Activated B cell treated with CpG ODN at 0.5 μM for 24 hours (primary cell): ENCODE measurements around the gene ADAMTS4. TPM values are rescaled to one million over a fixed set of nuclear protein-coding genes. Genes with fewer than 3 reads are reported as not detected.

Experiments
- ATAC-seq: fragments of 200-7000 bp; cut with Tn5 transposase; one replicate; pipeline ENCODE4 v1.10.0; 2021; ENCODE audit warnings: low read depth, mild to moderate bottlenecking, moderate library complexity
- CTCF ChIA-PET: fragments of 350-600 bp; sonication (Branson Sonifier 250); formaldehyde crosslinking; loops from one replicate; lab custom pipeline; 2021; ENCODE audit warnings: antibody characterized with exemption; lab: Charles Lee
- POLR2A ChIA-PET: fragments of 350-600 bp; sonication (Branson Sonifier 250); formaldehyde crosslinking; loops from one replicate; lab custom pipeline; 2021; ENCODE audit warnings: antibody characterized with exemption; lab: Charles Lee
- DNase-seq: peaks from one replicate; pipeline ENCODE4 v3.0.0; 2022
- H3K27ac Mint-ChIP-seq: one replicate; pipeline ENCODE4 v1.8.0; 2020; ENCODE audit warnings: mixed read lengths
- H3K27me3 Mint-ChIP-seq: one replicate; pipeline ENCODE4 v1.8.0; 2021; ENCODE audit warnings: mixed read lengths
- H3K36me3 Mint-ChIP-seq: one replicate; pipeline ENCODE4 v1.8.0; 2021; ENCODE audit warnings: low read depth, mixed read lengths
- H3K4me1 Mint-ChIP-seq: one replicate; pipeline ENCODE4 v1.8.0; 2021; ENCODE audit warnings: mixed read lengths
- H3K4me3 Mint-ChIP-seq: one replicate; pipeline ENCODE4 v1.8.0; 2020; ENCODE audit warnings: mild to moderate bottlenecking, mixed read lengths
- H3K9me3 Mint-ChIP-seq: one replicate; pipeline ENCODE4 v1.8.0; 2020; ENCODE audit warnings: mixed read lengths
- CTCF ChIP-seq: fragments of 200-600 bp; IDR thresholded peaks from one replicate; pipeline ENCODE4 v1.8.0; 2022; ENCODE audit warnings: antibody characterized with exemption, mild to moderate bottlenecking
- intact Hi-C: fragments of 100-400 bp; cut with micrococcal nuclease; formaldehyde crosslinking; loops from one replicate; pipeline ENCODE4 v1.15.1; 2024
- total RNA-seq: library from RNA; stranded (reverse); gene quantifications from 2 replicates; pipeline ENCODE4 v1.2.3, GENCODE V29; 2022

The ADAMTS4 gene
- total RNA-seq, 1 donor from 2014 or later, result not detected

GRCh38 chr1:161197560-161198193 is 1.2 kb downstream of the ADAMTS4 start:
- Mint-ChIP-seq H3K36me3 (peaks cover 6% of the 10 kb centered on the region), H3K27ac (no peak overlapping the region), H3K9me3 (no peaks in the 10 kb centered on the region), H3K27me3 (no peaks in the 10 kb centered on the region), H3K4me1 (peaks cover 44% of the 10 kb centered on the region), H3K4me3 (no peak overlapping the region)
- ATAC-seq, result no peak
- no peak for DNase-seq
- ChIA-PET CTCF (interaction anchor here (1.1 to 1.9 kb wide), 1 partner anchor 28 kb away, joined by 4 to 8 read pairs; the partner anchor contains the start of gene TOMM40L), POLR2A (no interaction called here)
- no peak for TF ChIP-seq CTCF
- intact Hi-C loops, result no loop called here

GRCh38 chr1:161196521-161197451 is 2.1 kb downstream of the ADAMTS4 start:
- H3K4me1 Mint-ChIP-seq, result peaks cover 45% of the 10 kb centered on the region
- POLR2A ChIA-PET, result no interaction called here
- no peaks in the 10 kb centered on the region for H3K27me3 Mint-ChIP-seq
- H3K27ac Mint-ChIP-seq, result no peak overlapping the region
- no peaks in the 10 kb centered on the region for H3K36me3 Mint-ChIP-seq
- intact Hi-C loops, result no loop called here
- no peaks in the 10 kb centered on the region for H3K9me3 Mint-ChIP-seq
- no peak for DNase-seq
- no peak for ATAC-seq
- no peak overlapping the region for H3K4me3 Mint-ChIP-seq
- CTCF ChIA-PET, result interaction anchor here (1.1 kb wide), 1 partner anchor 29 kb away, joined by 4 read pairs; the partner anchor contains the start of gene TOMM40L
- no peak for TF ChIP-seq CTCF

GRCh38 chr1:161196111-161196510 is 2.7 kb downstream of the ADAMTS4 start:
- DNase-seq (no peak), ATAC-seq (no peak)
- Mint-ChIP-seq H3K27ac (no peak overlapping the region), H3K9me3 (no peaks in the 10 kb centered on the region), H3K36me3 (no peaks in the 10 kb centered on the region), H3K4me1 (peaks cover 38% of the 10 kb centered on the region), H3K4me3 (no peak overlapping the region), H3K27me3 (no peaks in the 10 kb centered on the region)
- CTCF ChIA-PET, result interaction anchor here (1.1 to 1.4 kb wide), 2 partner anchors 10 to 29 kb away, joined by 4 to 5 read pairs; partner anchors contain the start of gene TOMM40L
- POLR2A ChIA-PET, result no interaction called here
- no peak for TF ChIP-seq CTCF
- intact Hi-C loops, result no loop called here

- ChIA-PET CTCF (interaction anchor here (0.9 to 5.0 kb wide), 4 partner anchors 9 to 30 kb away, joined by 3 to 40 read pairs (median 6); partner anchors contain the start of genes PPOX and TOMM40L), POLR2A (interaction anchor here (0.5 to 1.9 kb wide), 7 partner anchors 9 to 156 kb away, joined by 3 to 8 read pairs (median 4); partner anchors contain the start of genes B4GALT3, PPOX, TOMM40L and TSTD1)
- peaks cover 38% of the 10 kb centered on the region for H3K4me1 Mint-ChIP-seq
- no peaks in the 10 kb centered on the region for H3K9me3 Mint-ChIP-seq
- H3K27me3 Mint-ChIP-seq, result no peaks in the 10 kb centered on the region
- H3K36me3 Mint-ChIP-seq, result no peaks in the 10 kb centered on the region
- no peak for DNase-seq
- H3K4me3 Mint-ChIP-seq, result peak overlapping the region; percentile 70
- TF ChIP-seq CTCF, result no peak
- peak overlapping the region; percentile 85 for H3K27ac Mint-ChIP-seq
- ATAC-seq, result peak; percentile 63
- intact Hi-C loops, result loop anchor here (1.0 kb wide), 1 partner anchor 9 kb away; no protein-coding TSS in a partner anchor
Observed at GRCh38 chr1:161195171-161195570, 3.7 kb downstream of the ADAMTS4 start.
